ENCODE results near the gene SHISAL1. TPM values are rescaled to one million over a fixed set of nuclear protein-coding genes. Genes with fewer than 3 reads are reported as not detected.
A peak's percentile ranks its signal among the peaks of the same experiment; 100 is the strongest.

Gene SHISAL1
- total RNA-seq, 4 donors from 2014 or later, result 0.17 to 0.89 (median 0.22) TPM

- no peaks in the 10 kb centered on the region for H3K36me3 ChIP-seq
- TF ChIP-seq POLR2A (IDR thresholded peaks at IDR 0.05), result no peak
- no peak for TF ChIP-seq EP300 (IDR thresholded peaks at IDR 0.05)
- TF ChIP-seq POLR2AphosphoS5 (IDR thresholded peaks at IDR 0.05), result no peak
- no peak for TF ChIP-seq CTCF (IDR thresholded peaks at IDR 0.05)
- 93% methylated on average over 3 of the region's 3 CpGs for WGBS
- no peak overlapping the region for H3K4me3 ChIP-seq
- H3K27me3 ChIP-seq, result no peaks in the 10 kb centered on the region
- DNase-seq (ENCODE audit: low spot score in 2 of 2), result no peak
- no peak overlapping the region for H3K27ac ChIP-seq
- no peaks in the 10 kb centered on the region for H3K9me3 ChIP-seq
- H3K4me1 ChIP-seq, result peaks cover 5% of the 10 kb centered on the region
These were observed 103.4 kb downstream of the SHISAL1 start for GRCh38 chr22:44209343-44209742.

- no peak for TF ChIP-seq CTCF (IDR thresholded peaks at IDR 0.05)
- no peak for TF ChIP-seq POLR2AphosphoS5 (IDR thresholded peaks at IDR 0.05)
- no peak for TF ChIP-seq POLR2A (IDR thresholded peaks at IDR 0.05)
- no peak for TF ChIP-seq EP300 (IDR thresholded peaks at IDR 0.05)
- DNase-seq (ENCODE audit: low spot score in 2 of 2), result peak in 1 of 2 donors; percentile 31
- no peaks in the 10 kb centered on the region for H3K36me3 ChIP-seq
- no peaks in the 10 kb centered on the region for H3K9me3 ChIP-seq
- 81% methylated on average over 4 of the region's 4 CpGs for WGBS
- peaks cover 5% of the 10 kb centered on the region for H3K4me1 ChIP-seq
- no peak overlapping the region for H3K27ac ChIP-seq
- H3K4me3 ChIP-seq, result no peak overlapping the region
- no peaks in the 10 kb centered on the region for H3K27me3 ChIP-seq
These were observed 104.8 kb downstream of the SHISAL1 start for GRCh38 chr22:44207981-44208317.

DNA sequence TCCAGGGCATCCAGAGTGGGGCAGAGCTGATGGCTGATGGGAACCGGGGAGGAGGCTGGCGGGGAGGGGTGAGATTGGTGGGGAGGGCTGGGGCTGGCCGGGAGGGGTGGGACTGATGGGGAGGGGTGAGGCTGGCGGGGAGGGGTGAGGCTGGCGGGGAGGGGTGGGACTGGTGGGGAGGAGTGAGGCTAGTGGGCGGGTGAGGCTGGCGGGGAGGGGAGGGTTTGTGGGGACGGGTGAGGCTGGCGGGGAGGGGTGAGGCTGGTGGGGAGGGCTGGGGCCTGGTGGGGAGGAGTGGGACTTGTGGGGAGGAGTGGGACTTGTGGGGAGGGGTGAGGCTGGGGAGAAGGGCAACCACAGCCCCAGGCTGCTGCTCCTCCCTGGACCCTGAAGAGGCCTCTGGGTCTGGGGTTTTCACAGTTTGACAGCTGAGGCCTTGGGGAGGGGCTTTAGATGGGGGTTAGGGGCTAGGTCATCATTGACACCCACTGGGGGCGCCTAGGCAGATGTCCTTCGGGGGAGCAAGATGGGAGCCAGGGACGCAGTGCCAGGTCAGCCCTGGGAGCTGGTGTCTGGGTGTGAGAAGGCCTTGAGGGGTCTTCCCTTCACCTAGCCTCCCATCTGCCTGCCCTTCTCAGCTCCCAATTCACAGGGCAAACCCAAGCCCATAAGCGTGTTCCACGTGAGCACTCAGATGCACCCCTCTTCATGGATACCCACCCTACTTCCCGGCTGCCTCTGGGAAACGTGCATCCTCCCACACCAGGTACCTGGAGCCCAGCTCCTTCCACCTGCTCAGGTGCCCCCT is 105.4 kb downstream of the SHISAL1 start:
- Histone ChIP-seq H3K9me3 (no peaks in the 10 kb centered on the region), H3K27ac (no peak overlapping the region), H3K27me3 (peaks cover 5% of the 10 kb centered on the region), H3K4me3 (no peak overlapping the region), H3K36me3 (no peaks in the 10 kb centered on the region), H3K4me1 (peaks cover under 1% of the 10 kb centered on the region)
- peak; percentile 53 to 54 for DNase-seq (ENCODE audit: low spot score in 2 of 2)
- WGBS, result 81% methylated on average over 14 of the region's 16 CpGs
- no peak for TF ChIP-seq POLR2A (IDR thresholded peaks at IDR 0.05)

DNA sequence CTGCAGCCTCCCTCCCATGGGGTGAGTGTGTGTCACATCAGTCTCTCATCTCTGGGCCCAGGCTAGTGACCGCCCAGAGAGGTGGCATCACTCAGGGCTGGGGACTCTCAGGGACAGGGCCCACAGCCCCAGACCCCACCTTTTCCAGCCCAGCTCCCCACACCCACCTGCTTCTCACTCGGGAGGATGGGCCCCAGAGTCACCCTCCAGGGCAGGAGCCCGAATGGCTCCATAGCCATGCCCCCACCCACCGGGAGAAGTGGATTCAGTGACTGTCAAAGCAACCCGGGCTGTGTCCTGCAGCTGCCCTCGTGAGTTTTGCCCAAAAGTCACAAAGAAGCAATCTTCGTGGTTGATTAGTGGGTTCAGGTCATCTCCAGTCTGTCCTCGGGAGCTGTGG is 106.1 kb downstream of the SHISAL1 start:
- peak in 1 of 2 donors; percentile 36 for DNase-seq (ENCODE audit: low spot score in 2 of 2)
- H3K27ac ChIP-seq, result no peak overlapping the region
- H3K4me3 ChIP-seq, result no peak overlapping the region
- 93% methylated on average over 8 of the region's 8 CpGs for WGBS
- no peaks in the 10 kb centered on the region for H3K4me1 ChIP-seq
- no peak for TF ChIP-seq CTCF (IDR thresholded peaks at IDR 0.05)
- no peak for TF ChIP-seq POLR2A (IDR thresholded peaks at IDR 0.05)
- TF ChIP-seq EP300 (IDR thresholded peaks at IDR 0.05), result no peak
- no peak for TF ChIP-seq POLR2AphosphoS5 (IDR thresholded peaks at IDR 0.05)
- no peaks in the 10 kb centered on the region for H3K36me3 ChIP-seq
- H3K9me3 ChIP-seq, result no peaks in the 10 kb centered on the region
- peaks cover 12% of the 10 kb centered on the region for H3K27me3 ChIP-seq

- TF ChIP-seq POLR2A (IDR thresholded peaks at IDR 0.05) (no peak), POLR2AphosphoS5 (IDR thresholded peaks at IDR 0.05) (no peak), CTCF (IDR thresholded peaks at IDR 0.05) (no peak), EP300 (IDR thresholded peaks at IDR 0.05) (no peak)
- Histone ChIP-seq H3K36me3 (no peaks in the 10 kb centered on the region), H3K4me1 (no peaks in the 10 kb centered on the region), H3K27me3 (peaks cover 16% of the 10 kb centered on the region), H3K4me3 (no peak overlapping the region), H3K9me3 (no peaks in the 10 kb centered on the region), H3K27ac (no peak overlapping the region)
- DNase-seq (ENCODE audit: low spot score in 2 of 2), result peak in 1 of 2 donors; percentile 31
- WGBS, result 88% methylated on average over 9 of the region's 9 CpGs
These were observed 106.5 kb downstream of the SHISAL1 start for GRCh38 chr22:44206330-44206645.
